ENCODE results near the gene MAMDC2. TPM values are rescaled to one million over a fixed set of nuclear protein-coding genes. Genes with fewer than 3 reads are reported as not detected.
"Not testable (repeated sequence)": the region's sequence is repeated elsewhere in the genome, so short reads cannot be mapped to it uniquely, and the experiment has no call there.

The MAMDC2 gene
- total RNA-seq, 2 donors from 2014 or later: 25.4 to 29.0 TPM

DNA sequence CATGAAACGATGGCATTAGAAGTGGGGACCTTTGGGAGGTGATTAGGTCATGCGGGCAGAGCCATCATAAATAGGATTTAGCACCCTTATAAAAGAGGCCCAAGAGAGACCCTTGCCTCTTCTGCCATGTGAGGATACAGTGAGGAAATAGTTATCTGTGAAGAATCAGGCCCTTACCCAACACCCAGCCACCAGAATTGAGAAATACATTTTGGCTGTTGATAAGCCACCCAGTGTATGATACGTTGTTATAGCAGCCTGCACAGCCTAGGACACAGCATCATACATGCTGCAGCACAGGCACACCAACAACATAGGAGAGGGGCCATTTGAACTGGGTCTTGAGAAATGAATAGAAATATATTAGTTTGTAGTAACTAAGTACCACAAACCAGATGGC is 8.0 kb upstream of the MAMDC2 start:
- Histone ChIP-seq H3K27ac (no peak overlapping the region), H3K4me3 (no peak overlapping the region), H3K9me3 (no peaks in the 10 kb centered on the region), H3K27me3 (replicated peaks; ENCODE audit: insufficient read depth) (no peaks in the 10 kb centered on the region), H3K36me3 (no peaks in the 10 kb centered on the region), H3K4me1 (ENCODE audit: control insufficient read depth in 1 of 2, low read depth in 2 of 2) (peaks cover 5 to 14% of the 10 kb centered on the region in 2 donors)
- ATAC-seq (ENCODE audit: insufficient number of reproducible peaks, low FRiP score, low read depth) (no peak), DNase-seq (ENCODE audit: low spot score) (no peak)
- TF ChIP-seq, protein P1, sequence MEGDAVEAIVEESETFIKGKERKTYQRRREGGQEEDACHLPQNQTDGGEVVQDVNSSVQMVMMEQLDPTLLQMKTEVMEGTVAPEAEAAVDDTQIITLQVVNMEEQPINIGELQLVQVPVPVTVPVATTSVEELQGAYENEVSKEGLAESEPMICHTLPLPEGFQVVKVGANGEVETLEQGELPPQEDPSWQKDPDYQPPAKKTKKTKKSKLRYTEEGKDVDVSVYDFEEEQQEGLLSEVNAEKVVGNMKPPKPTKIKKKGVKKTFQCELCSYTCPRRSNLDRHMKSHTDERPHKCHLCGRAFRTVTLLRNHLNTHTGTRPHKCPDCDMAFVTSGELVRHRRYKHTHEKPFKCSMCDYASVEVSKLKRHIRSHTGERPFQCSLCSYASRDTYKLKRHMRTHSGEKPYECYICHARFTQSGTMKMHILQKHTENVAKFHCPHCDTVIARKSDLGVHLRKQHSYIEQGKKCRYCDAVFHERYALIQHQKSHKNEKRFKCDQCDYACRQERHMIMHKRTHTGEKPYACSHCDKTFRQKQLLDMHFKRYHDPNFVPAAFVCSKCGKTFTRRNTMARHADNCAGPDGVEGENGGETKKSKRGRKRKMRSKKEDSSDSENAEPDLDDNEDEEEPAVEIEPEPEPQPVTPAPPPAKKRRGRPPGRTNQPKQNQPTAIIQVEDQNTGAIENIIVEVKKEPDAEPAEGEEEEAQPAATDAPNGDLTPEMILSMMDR (IDR thresholded peaks at IDR 0.05): no peak

DNA sequence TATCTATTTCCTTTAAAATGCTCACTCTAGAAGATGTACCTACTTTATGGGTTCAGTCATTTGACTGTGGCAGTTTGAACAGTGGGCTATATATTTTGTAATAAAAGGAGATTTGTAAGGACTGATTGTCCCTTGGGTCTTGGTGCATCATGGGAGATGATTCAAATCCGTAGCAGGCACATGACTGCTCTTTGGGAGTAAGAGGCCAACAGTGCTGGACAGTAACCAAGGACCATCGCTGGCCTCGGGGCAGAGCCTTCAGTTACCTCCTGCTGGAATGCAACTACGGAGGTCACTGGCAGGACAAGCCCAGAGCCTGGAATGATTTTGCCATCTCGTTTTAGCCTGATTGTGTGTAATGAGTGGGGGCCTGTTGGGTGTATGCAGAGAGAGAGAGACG is 7.0 kb upstream of the MAMDC2 start:
- DNase-seq (ENCODE audit: low spot score) (no peak), ATAC-seq (ENCODE audit: insufficient number of reproducible peaks, low FRiP score, low read depth) (no peak)
- Histone ChIP-seq H3K4me3 (no peak overlapping the region), H3K27ac (no peak overlapping the region), H3K36me3 (no peaks in the 10 kb centered on the region), H3K27me3 (replicated peaks; ENCODE audit: insufficient read depth) (no peaks in the 10 kb centered on the region), H3K4me1 (ENCODE audit: control insufficient read depth in 1 of 2, low read depth in 2 of 2) (peaks cover 5 to 14% of the 10 kb centered on the region in 2 donors), H3K9me3 (no peaks in the 10 kb centered on the region)
- TF ChIP-seq, protein P1 (IDR thresholded peaks at IDR 0.05): no peak

DNA sequence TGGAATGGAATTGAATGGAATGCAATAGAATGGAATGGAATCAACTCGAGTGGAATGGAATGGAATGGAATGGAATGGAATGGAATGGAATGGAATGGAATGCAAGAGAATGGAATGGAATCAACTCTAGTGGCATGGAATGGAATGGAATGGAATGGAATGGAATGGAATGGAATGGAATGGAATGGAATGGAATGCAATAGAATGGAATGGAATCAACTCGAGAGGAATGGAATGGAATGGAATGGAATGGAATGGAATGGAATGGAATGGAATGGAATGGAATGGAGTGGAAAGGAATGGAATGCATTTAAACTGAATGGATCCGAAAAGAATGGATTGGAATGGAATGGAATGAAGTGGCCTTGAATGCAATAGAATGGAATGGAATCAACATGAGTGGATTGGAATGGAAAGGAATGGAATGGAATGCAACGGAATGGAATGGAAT is 5.5 kb upstream of the MAMDC2 start:
- ATAC-seq (ENCODE audit: insufficient number of reproducible peaks, low FRiP score, low read depth): peak; percentile 73
- H3K4me1 ChIP-seq (ENCODE audit: control insufficient read depth in 1 of 2, low read depth in 2 of 2): peaks cover 5 to 18% of the 10 kb centered on the region in 2 donors
- H3K27me3 ChIP-seq (replicated peaks; ENCODE audit: insufficient read depth); DNase-seq (ENCODE audit: low spot score); H3K27ac ChIP-seq; H3K36me3 ChIP-seq; H3K9me3 ChIP-seq; H3K4me3 ChIP-seq: not testable (repeated sequence)

DNA sequence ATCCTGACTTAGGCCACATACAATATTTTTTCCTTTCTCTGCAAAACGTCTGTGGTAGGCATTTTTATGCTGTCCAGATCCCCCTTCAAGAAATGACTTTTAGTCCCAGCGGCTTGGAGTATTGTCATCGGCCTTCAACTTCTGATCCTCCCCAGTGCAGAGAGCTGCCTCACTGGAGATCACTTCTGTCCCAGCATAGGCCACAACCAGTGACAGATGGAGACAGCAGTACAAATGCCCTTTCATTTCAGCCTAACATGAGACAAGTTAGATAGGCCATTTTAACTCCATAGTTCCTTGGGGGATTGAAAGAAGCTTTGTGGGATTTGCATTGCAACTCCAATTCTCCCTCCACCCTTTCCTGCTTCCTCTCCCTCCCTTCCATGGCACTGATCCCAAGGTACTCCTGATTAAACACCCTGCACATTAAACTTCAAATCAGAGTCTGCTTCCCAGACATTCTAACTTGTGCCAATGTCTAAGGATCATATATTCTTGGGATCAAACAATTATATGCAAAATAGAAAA is 3.2 kb upstream of the MAMDC2 start:
- Histone ChIP-seq H3K36me3 (no peaks in the 10 kb centered on the region), H3K4me3 (no peak overlapping the region), H3K27ac (no peak overlapping the region), H3K4me1 (ENCODE audit: control insufficient read depth in 1 of 2, low read depth in 2 of 2) (peaks cover 0 to 17% of the 10 kb centered on the region in 2 donors), H3K27me3 (replicated peaks; ENCODE audit: insufficient read depth) (no peaks in the 10 kb centered on the region), H3K9me3 (no peaks in the 10 kb centered on the region)
- TF ChIP-seq, protein P1 (IDR thresholded peaks at IDR 0.05): no peak
- ATAC-seq (ENCODE audit: insufficient number of reproducible peaks, low FRiP score, low read depth): no peak
- no peak for DNase-seq (ENCODE audit: low spot score)

DNA sequence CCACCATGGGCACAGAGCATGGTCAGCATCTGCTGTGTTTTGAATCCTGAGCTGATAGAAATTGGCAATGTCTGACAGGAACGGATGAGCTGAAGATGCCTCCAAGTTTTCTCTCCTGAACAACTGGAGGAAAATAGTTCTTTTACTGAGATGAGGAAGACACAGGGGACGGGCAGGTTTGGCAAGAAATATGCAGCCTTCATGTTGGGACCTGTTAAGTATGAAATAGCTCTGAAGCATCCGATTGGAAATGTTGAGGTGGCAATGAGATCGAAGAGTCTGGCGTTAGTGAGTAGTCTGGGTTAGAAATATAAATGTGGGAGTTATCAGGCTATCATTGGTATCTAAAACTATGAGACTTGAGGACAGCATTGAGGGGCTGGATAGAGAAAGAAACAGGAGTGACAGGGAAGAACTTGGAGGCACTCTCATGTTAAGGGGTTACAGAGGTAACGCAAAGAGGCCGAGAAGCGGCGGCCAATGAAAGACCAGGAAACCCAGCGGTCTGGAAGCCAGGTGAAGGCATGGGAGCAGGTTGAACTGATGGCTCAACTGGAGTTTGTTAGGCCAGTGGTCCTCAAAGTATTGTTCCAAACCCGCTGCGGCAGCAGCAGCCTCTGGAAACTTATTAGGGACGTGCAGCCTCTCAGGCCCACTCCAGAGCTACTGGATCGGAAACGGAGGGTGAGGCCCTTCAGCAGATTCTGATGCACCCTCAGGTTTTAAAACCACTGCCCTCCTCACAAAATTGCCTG is 1.0 kb upstream of the MAMDC2 start:
- H3K27ac ChIP-seq: no peak overlapping the region
- no peak for DNase-seq (ENCODE audit: low spot score)
- no peaks in the 10 kb centered on the region for H3K36me3 ChIP-seq
- peaks cover 0 to 38% of the 10 kb centered on the region in 2 donors for H3K4me1 ChIP-seq (ENCODE audit: control insufficient read depth in 1 of 2, low read depth in 2 of 2)
- H3K4me3 ChIP-seq: no peak overlapping the region
- H3K9me3 ChIP-seq: no peaks in the 10 kb centered on the region
- no peak for ATAC-seq (ENCODE audit: insufficient number of reproducible peaks, low FRiP score, low read depth)
- TF ChIP-seq, protein P1 (IDR thresholded peaks at IDR 0.05): no peak
- no peaks in the 10 kb centered on the region for H3K27me3 ChIP-seq (replicated peaks; ENCODE audit: insufficient read depth)

Measured in thoracic aorta (tissue), 2 donors.